Colonic mucosa (tissue), 4 donors: ENCODE results near the gene CCDC81. TPM values are rescaled to one million over a fixed set of nuclear protein-coding genes. Genes with fewer than 3 reads are reported as not detected.

Source experiments
- DNase-seq: peaks from one replicate; pipeline ENCODE4 v3.0.0-alpha.2; 2020
- H3K27ac ChIP-seq: fragments of 200-600 bp; one replicate; pipeline ENCODE4 v1.8.0; 2021
- H3K27me3 ChIP-seq: fragments of 200-600 bp; one replicate; pipeline ENCODE4 v1.8.0; 2021
- H3K36me3 ChIP-seq: fragments of 200-600 bp; one replicate; pipeline ENCODE4 v1.8.0; 2021
- H3K4me1 ChIP-seq: fragments of 200-600 bp; one replicate; pipeline ENCODE4 v1.8.0; 2021; ENCODE audit warnings: mild to moderate bottlenecking
- H3K4me3 ChIP-seq: fragments of 200-600 bp; one replicate; pipeline ENCODE4 v1.8.0; 2021
- H3K9ac ChIP-seq, 2 donors: one replicate each; pipeline ENCODE4 v1.7.0; 2013; ENCODE audit warnings: control low read depth in 2 of 2, low read depth in 2 of 2, low read length in 2 of 2
- H3K9me3 ChIP-seq: fragments of 200-600 bp; one replicate; pipeline ENCODE4 v1.8.0; 2021
- CTCF ChIP-seq: fragments of 200-600 bp; IDR thresholded peaks from one replicate; pipeline ENCODE4 v1.8.0; 2022; ENCODE audit warnings: antibody characterized with exemption, mild to moderate bottlenecking
- intact Hi-C: fragments of 100-400 bp; cut with DNase I; formaldehyde crosslinking; loops from one replicate; pipeline ENCODE4 v1.14.1; 2022
- total RNA-seq, 2 donors: library from RNA; stranded (reverse); fragmentation: NEBNext Ultra II Directional in 1 of 2; extraction: Animal tissue kit (Norgen Biotek cat#: 25700) in 1 of 2; gene quantifications; one replicate each; pipeline ENCODE4 v1.2.1, GENCODE V29; 2021
- donor health status: healthy.
- donor health status: DM: no; HTN: no; CAD: no.
- donor health status: DM: no; HTN: no; CAD: no.

The CCDC81 gene
- total RNA-seq, 2 donors from 2014 or later = 0.32 to 0.53 TPM

GRCh38 chr11:86459682-86460460, 85.2 kb downstream of the CCDC81 start:
- no peak for DNase-seq
- H3K4me3 ChIP-seq = no peak overlapping the region
- H3K9me3 ChIP-seq = no peaks in the 10 kb centered on the region
- H3K4me1 ChIP-seq = no peaks in the 10 kb centered on the region
- H3K27ac ChIP-seq = no peak overlapping the region
- no peak overlapping the region for H3K9ac ChIP-seq
- TF ChIP-seq CTCF = no peak
- H3K27me3 ChIP-seq = no peaks in the 10 kb centered on the region
- intact Hi-C loops = loop anchor here (5.0 kb wide), 2 partner anchors 147 to 342 kb away; partner anchors contain the start of gene PRSS23
- no peaks in the 10 kb centered on the region for H3K36me3 ChIP-seq

- no peak overlapping the region for H3K4me3 ChIP-seq
- H3K4me1 ChIP-seq = no peaks in the 10 kb centered on the region
- no peaks in the 10 kb centered on the region for H3K27me3 ChIP-seq
- TF ChIP-seq CTCF = no peak
- DNase-seq = no peak
- H3K27ac ChIP-seq = no peak overlapping the region
- H3K36me3 ChIP-seq = no peaks in the 10 kb centered on the region
- intact Hi-C loops = no loop called here
- H3K9ac ChIP-seq = no peak overlapping the region
- no peaks in the 10 kb centered on the region for H3K9me3 ChIP-seq
Observed at GRCh38 chr11:86460461-86461385, 86.0 kb downstream of the CCDC81 start.

GRCh38 chr11:86461892-86462291, 87.2 kb downstream of the CCDC81 start:
- Histone ChIP-seq H3K9ac (no peak overlapping the region), H3K9me3 (no peaks in the 10 kb centered on the region), H3K4me1 (no peaks in the 10 kb centered on the region), H3K27me3 (no peaks in the 10 kb centered on the region), H3K36me3 (no peaks in the 10 kb centered on the region), H3K4me3 (no peak overlapping the region), H3K27ac (no peak overlapping the region)
- no peak for TF ChIP-seq CTCF
- no peak for DNase-seq
- intact Hi-C loops = no loop called here

GRCh38 chr11:86463120-86463519, 88.4 kb downstream of the CCDC81 start:
- no peak overlapping the region for H3K9ac ChIP-seq
- no peak overlapping the region for H3K4me3 ChIP-seq
- no peaks in the 10 kb centered on the region for H3K36me3 ChIP-seq
- H3K27me3 ChIP-seq = no peaks in the 10 kb centered on the region
- intact Hi-C loops = no loop called here
- no peaks in the 10 kb centered on the region for H3K4me1 ChIP-seq
- no peak for TF ChIP-seq CTCF
- H3K9me3 ChIP-seq = no peaks in the 10 kb centered on the region
- H3K27ac ChIP-seq = no peak overlapping the region
- no peak for DNase-seq

GRCh38 chr11:86463955-86464354, 89.3 kb downstream of the CCDC81 start:
- Histone ChIP-seq H3K27me3 (no peaks in the 10 kb centered on the region), H3K27ac (no peak overlapping the region), H3K36me3 (no peaks in the 10 kb centered on the region), H3K9me3 (no peaks in the 10 kb centered on the region), H3K9ac (no peak overlapping the region), H3K4me1 (no peaks in the 10 kb centered on the region), H3K4me3 (no peak overlapping the region)
- TF ChIP-seq CTCF = no peak
- DNase-seq = no peak
- intact Hi-C loops = no loop called here
